Motor neuron (in vitro differentiated cells): Measurements from ENCODE around the gene SLC23A1. TPM values are rescaled to one million over a fixed set of nuclear protein-coding genes. Genes with fewer than 3 reads are reported as not detected.

ENCODE experiments used
- ATAC-seq, 8 experiments: fragments of 200-7000 bp; cut with Tn5 transposase; replicated peaks in 6 of 8; 2 replicates each; pipeline ENCODE4 v1.8.0; 2021; ENCODE audit warnings: mild to moderate bottlenecking in 8 of 8, moderate library complexity in 8 of 8
- H3K27ac ChIP-seq, 2 donors: fragments of 250-450 bp; sonication (Bioruptor Pico); 2 replicates each; pipeline ENCODE4 v1.9.0; 2021; ENCODE audit warnings: antibody characterized with exemption in 2 of 2, mild to moderate bottlenecking in 2 of 2, moderate library complexity in 1 of 2
- H3K4me1 ChIP-seq, 2 donors: fragments of 250-450 bp; sonication (Bioruptor Pico); replicated peaks in 1 of 2; 2 replicates each; pipeline ENCODE4 v1.6.1; 2021; ENCODE audit warnings: antibody characterized with exemption in 2 of 2, mild to moderate bottlenecking in 2 of 2, moderate library complexity in 1 of 2
- H3K4me3 ChIP-seq, 5 donors: fragments of 250-450 bp; sonication (Bioruptor Pico); 2 replicates each; pipeline ENCODE4 v1.9.0; 2021; ENCODE audit warnings: antibody characterized with exemption in 5 of 5, mild to moderate bottlenecking in 5 of 5, moderate library complexity in 4 of 5
- WGBS, 10 experiments: fragments of 450-650 bp; shearing (Covaris generic); methylation state at CpG; one replicate each; pipeline ENCODE4 v1.0.0; 2022; 5-methylcytosine and 5-hydroxymethylcytosine counted together
- in situ Hi-C, 9 experiments: fragments of 400-800 bp; cut with MboI; loops; one replicate each; pipeline ENCODE4 v1.15.0; 2021; ENCODE audit warnings: low sequenced_read_pairs in 9 of 9, low pct_unique_long_range_greater_than_20kb in 2 of 9; ENCODE audit not compliant: unreplicated experiment in 9 of 9
- total RNA-seq, 8 experiments: library from RNA; unstranded; fragments of 300-600 nt; gene quantifications; 2 replicates each; pipeline versions ENCODE4 v1.2.3 to v1.2.4, GENCODE V29; 2022

The SLC23A1 gene
- 1 to 10 TPM in 5 of 8 experiments, under 1 TPM in 3; 0.25 to 4.1 (median 1.1) TPM for total RNA-seq

GRCh38 chr5:139383275-139383992 is at the start of gene SLC23A1:
SLC23A1 (minus strand) TSS chr5:139383297; CDS start chr5:139383253, 44 bp downstream.
- no peaks in the 10 kb centered on the region for H3K4me1 ChIP-seq
- no peak for ATAC-seq
- in situ Hi-C loops, result no loop called here
- no peak within 1 kb of the TSS for H3K4me3 ChIP-seq
- 60 to 100% (median 78%) methylated on average over 1 to 8 of the region's 10 CpGs; no CpG with 5 or more reads in 2 of the 10 experiments for WGBS, 10 experiments
- no peak within 1 kb of the TSS for H3K27ac ChIP-seq

GRCh38 chr5:139431706-139432105 is 48.6 kb upstream of the SLC23A1 start:
- in situ Hi-C loops, result loop anchor here in 2 of 9 experiments (25.0 kb wide), 2 partner anchors 331 to 356 kb away; partner anchors contain the start of gene PSD2 (in 1 of the 2)
- WGBS, 10 experiments, result 67 to 100% (median 93%) methylated on average over 1 of the region's 1 CpG; no CpG with 5 or more reads in 3 of the 10 experiments
- no peaks in the 10 kb centered on the region for H3K4me1 ChIP-seq

GRCh38 chr5:139430015-139430414 is 46.9 kb upstream of the SLC23A1 start:
- in situ Hi-C loops, result loop anchor here in 2 of 9 experiments (25.0 kb wide), 2 partner anchors 332 to 357 kb away; partner anchors contain the start of gene PSD2 (in 1 of the 2)
- Histone ChIP-seq H3K4me3 (no peak overlapping the region), H3K4me1 (no peaks in the 10 kb centered on the region), H3K27ac (no peak overlapping the region)
- 36 to 100% (median 78%) methylated on average over 1 to 2 of the region's 2 CpGs for WGBS, 10 experiments
- no peak for ATAC-seq

More at GRCh38 chr5:139431706-139432105, 48.6 kb upstream of the SLC23A1 start:
- Histone ChIP-seq H3K27ac (no peak overlapping the region), H3K4me3 (no peak overlapping the region)
- ATAC-seq, result no peak

DNA sequence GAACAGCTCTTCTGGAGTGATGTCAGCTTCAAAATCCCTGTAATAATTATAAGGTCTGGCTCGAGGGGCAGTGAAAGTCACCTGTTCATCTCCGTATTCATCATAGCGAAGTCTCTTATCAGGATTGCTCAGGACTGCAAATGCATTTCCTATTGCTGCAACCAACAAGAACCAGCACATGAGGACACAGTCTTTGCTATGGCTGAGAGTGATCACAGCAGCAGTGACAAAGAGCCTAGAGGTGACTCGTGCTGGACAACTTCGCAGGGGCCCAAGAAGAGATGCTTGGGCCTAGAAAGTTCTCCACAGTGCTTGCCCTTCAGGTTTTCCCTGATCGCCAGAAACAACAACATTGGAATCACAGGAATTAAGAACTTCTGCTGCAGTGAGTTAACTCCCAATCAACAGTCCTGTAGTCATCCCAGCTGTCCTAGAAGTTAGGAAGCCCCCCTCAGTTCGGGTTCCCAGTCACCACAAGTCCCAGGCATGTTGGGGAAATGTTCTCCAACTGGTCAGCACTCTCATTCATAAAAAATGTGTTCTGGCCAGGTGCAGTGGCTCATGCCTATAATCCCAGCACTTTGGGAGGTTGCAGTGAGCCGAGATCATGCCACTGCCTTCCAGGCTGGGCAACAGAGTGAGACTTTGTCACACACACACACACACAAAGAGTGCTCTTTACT is 43.2 kb upstream of the SLC23A1 start:
- H3K27ac ChIP-seq, result no peak overlapping the region
- peaks cover 0 to 5% of the 10 kb centered on the region in 2 donors for H3K4me1 ChIP-seq
- in situ Hi-C loops, result loop anchor here in 6 of 9 experiments (10.0 to 25.0 kb wide), 5 partner anchors 78 to 361 kb away; partner anchors contain the start of gene PSD2 (in 1 of the 6)
- ATAC-seq, result no peak
- H3K4me3 ChIP-seq, result no peak overlapping the region
- 50 to 100% (median 82%) methylated on average over 1 to 6 of the region's 8 CpGs; no CpG with 5 or more reads in 3 of the 10 experiments for WGBS, 10 experiments

- H3K4me3 ChIP-seq, result no peak overlapping the region
- H3K27ac ChIP-seq, result no peak overlapping the region
- in situ Hi-C loops, result loop anchor here in 6 of 9 experiments (10.0 to 25.0 kb wide), 5 partner anchors 79 to 362 kb away; partner anchors contain the start of gene PSD2 (in 1 of the 6)
- no peak for ATAC-seq
- WGBS, 10 experiments, result 58 to 100% (median 90%) methylated on average over 1 to 5 of the region's 5 CpGs; no CpG with 5 or more reads in 1 of the 10 experiments
- H3K4me1 ChIP-seq, result peaks cover 0 to 5% of the 10 kb centered on the region in 2 donors
These were observed 42.4 kb upstream of the SLC23A1 start for GRCh38 chr5:139425497-139425896.

GRCh38 chr5:139422307-139422893 is 39.3 kb upstream of the SLC23A1 start:
- Histone ChIP-seq H3K4me1 (peaks cover 0 to 5% of the 10 kb centered on the region in 2 donors), H3K27ac (no peak overlapping the region), H3K4me3 (no peak overlapping the region)
- WGBS, 10 experiments, result 0 to 50% (median 40%) methylated on average over 2 to 5 of the region's 5 CpGs; no CpG with 5 or more reads in 2 of the 10 experiments
- in situ Hi-C loops, result loop anchor here in 4 of 9 experiments (10.0 kb wide), 3 partner anchors 82 to 342 kb away; no protein-coding TSS in a partner anchor
- ATAC-seq, result peak; percentile 60 to 94 (median 78)

DNA sequence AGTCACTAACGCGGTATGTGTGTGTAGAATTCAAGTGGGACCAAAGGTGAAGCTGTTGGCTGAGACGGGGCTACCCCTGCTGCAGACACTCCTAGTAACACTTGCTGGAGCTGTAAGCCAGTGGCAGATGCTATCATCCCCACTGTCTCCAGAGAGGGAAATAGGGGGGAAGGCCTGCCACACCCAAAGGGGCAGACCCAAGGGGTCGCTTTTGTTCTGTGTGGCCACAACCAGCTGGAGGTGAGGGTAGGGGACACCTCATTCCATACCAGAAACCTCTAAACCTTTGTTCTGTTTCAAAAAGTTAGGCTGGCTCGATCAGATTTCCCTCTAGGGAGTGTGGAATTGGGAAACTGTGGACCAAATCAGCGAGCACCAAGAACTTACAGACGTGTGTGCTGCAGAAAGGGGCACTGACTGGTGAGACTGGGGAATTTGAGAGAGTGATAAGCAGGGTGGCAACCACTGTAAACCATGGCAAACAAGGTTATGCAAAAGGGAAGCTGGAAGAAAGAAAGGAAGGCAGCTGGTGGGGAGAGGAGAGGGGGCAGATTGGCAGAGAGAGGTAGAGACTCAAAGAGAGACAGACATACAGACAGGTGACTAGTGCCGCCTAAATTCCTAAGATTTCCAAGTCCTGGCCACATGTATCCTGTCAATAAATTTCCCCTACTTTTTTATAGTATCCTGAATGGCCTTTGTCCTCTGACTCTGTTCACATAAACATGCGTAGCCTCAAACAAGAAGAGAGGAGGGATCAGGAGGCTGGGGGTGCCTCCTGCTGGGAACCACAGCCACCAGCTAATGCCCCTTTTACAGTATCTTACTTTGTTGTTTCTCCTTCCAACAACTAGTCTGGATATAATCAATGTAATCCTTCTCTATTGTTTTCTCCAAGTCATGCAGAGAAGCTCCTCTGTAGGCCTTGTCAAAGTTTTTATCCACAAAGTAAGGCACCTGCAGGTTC is 36.4 kb upstream of the SLC23A1 start:
- no peak overlapping the region for H3K27ac ChIP-seq
- no peak overlapping the region for H3K4me3 ChIP-seq
- in situ Hi-C loops, result loop anchor here in 4 of 9 experiments (10.0 kb wide), 3 partner anchors 85 to 345 kb away; no protein-coding TSS in a partner anchor
- peaks cover 11 to 16% of the 10 kb centered on the region in 2 donors for H3K4me1 ChIP-seq
- no peak for ATAC-seq
- WGBS, 10 experiments, result 40 to 100% (median 89%) methylated on average over 1 to 6 of the region's 9 CpGs; no CpG with 5 or more reads in 1 of the 10 experiments

- WGBS, 10 experiments, result 43 to 100% (median 77%) methylated on average over 1 of the region's 1 CpG; no CpG with 5 or more reads in 2 of the 10 experiments
- in situ Hi-C loops, result no loop called here
- H3K4me1 ChIP-seq, result peaks cover 11 to 18% of the 10 kb centered on the region in 2 donors
- H3K27ac ChIP-seq, result no peak overlapping the region
- ATAC-seq, result no peak
- H3K4me3 ChIP-seq, result no peak overlapping the region
These were observed 35.7 kb upstream of the SLC23A1 start for GRCh38 chr5:139418793-139419192.

DNA sequence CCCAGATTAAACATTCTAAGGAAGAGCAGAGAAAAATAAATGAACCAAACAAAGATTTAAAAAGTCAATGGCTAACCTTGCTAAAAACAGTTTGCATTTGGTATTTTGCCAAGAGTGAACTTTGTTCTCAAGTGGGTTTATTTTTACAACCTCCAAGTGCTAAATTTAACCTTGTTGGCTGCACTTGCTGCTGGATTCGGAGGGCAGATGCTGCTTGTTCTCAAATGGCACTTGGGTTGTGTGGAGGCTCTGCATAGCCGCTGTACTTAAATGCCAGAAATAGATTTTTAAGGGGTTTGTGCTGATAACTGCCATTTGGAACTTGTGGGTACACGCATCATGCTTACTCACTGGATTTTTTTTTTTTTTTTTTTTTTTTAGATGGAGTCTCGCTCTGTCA is 34.1 kb upstream of the SLC23A1 start:
- Histone ChIP-seq H3K27ac (no peak overlapping the region), H3K4me3 (no peak overlapping the region), H3K4me1 (peaks cover 11 to 14% of the 10 kb centered on the region in 2 donors)
- in situ Hi-C loops, result no loop called here
- 50 to 100% (median 84%) methylated on average over 1 to 4 of the region's 4 CpGs; no CpG with 5 or more reads in 1 of the 10 experiments for WGBS, 10 experiments
- no peak for ATAC-seq

- in situ Hi-C loops, result no loop called here
These were observed 33.6 kb upstream of the SLC23A1 start for GRCh38 chr5:139416651-139417050.

DNA sequence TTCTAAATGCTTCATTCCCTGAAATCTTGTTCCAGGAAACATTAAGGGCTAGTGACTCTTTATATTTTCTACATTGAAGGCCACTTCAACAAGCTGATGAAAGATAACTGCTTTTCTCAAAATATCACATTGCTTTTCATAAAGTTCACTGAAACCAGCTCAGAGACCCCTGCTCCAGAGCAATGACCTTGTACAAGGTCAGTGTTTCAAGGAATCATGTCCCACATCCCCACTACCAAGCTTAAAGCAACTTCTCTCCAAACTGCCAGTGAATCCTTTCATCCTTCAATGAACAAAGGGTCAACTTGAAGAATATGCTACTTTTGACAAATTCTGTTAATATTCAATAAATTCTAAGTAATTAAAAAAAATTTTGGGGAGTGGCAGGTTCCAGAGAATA is 32.8 kb upstream of the SLC23A1 start:
- Histone ChIP-seq H3K4me1 (peaks cover 14 to 20% of the 10 kb centered on the region in 2 donors), H3K27ac (no peak overlapping the region), H3K4me3 (no peak overlapping the region)
- no peak for ATAC-seq
- in situ Hi-C loops, result no loop called here

More at GRCh38 chr5:139416651-139417050, 33.6 kb upstream of the SLC23A1 start:
- ATAC-seq, result no peak
- whole genome bisulfite sequencing, 10 experiments, result 91 to 100% (median 95%) methylated on average over 1 to 8 of the region's 9 CpGs; no CpG with 5 or more reads in 3 of the 10 experiments
- Histone ChIP-seq H3K4me1 (peaks cover 12 to 14% of the 10 kb centered on the region in 2 donors), H3K4me3 (no peak overlapping the region), H3K27ac (no peak overlapping the region)
